Breast epithelium (tissue), 4 donors: ENCODE data around the gene OMA1. TPM values are rescaled to one million over a fixed set of nuclear protein-coding genes. Genes with fewer than 3 reads are reported as not detected.

Source experiments
- DNase-seq, 2 donors: peaks; one replicate each; pipeline ENCODE4 v3.0.0-alpha.2; 2019; ENCODE audit warnings: low spot score in 2 of 2
- H3K27ac ChIP-seq, 2 donors: fragments of 200-600 bp; sonication (generic) in 1 of 2; one replicate each; pipeline ENCODE4 v1.5.1; 2016 to 2019; ENCODE audit warnings: mild to moderate bottlenecking in 1 of 2
- H3K27me3 ChIP-seq, 2 donors: fragments of 200-600 bp; sonication (generic) in 1 of 2; one replicate each; pipeline versions ENCODE4 v1.5.1 to v1.6.0; 2017 to 2019; ENCODE audit warnings: control low read depth in 1 of 2, mild to moderate bottlenecking in 1 of 2
- H3K36me3 ChIP-seq: fragments of 200-600 bp; one replicate; pipeline ENCODE4 v1.5.1; 2019
- H3K4me1 ChIP-seq, 2 donors: fragments of 200-600 bp; sonication (generic); one replicate each; pipeline ENCODE4 v1.5.1; 2016 to 2019; ENCODE audit warnings: control low read depth in 1 of 2
- H3K4me3 ChIP-seq, 3 donors: fragments of 200-600 bp; sonication (generic); 1 replicate in 2 of 3; 2 replicates in 1 of 3; pipeline ENCODE4 v1.5.1; 2016 to 2019; ENCODE audit warnings: mild to moderate bottlenecking in 3 of 3, moderate library complexity in 2 of 3
- H3K9me3 ChIP-seq, 2 donors: fragments of 200-600 bp; sonication (generic) in 1 of 2; one replicate each; pipeline ENCODE4 v1.5.1; 2016 to 2019; ENCODE audit warnings: control low read depth in 1 of 2
- CTCF ChIP-seq, 3 donors: fragments of 450-650 bp; IDR thresholded peaks; one replicate each; pipeline ENCODE4 v1.5.1; 2016 to 2017; ENCODE audit warnings: antibody characterized with exemption in 3 of 3, mild to moderate bottlenecking in 3 of 3, moderate library complexity in 3 of 3
- POLR2A ChIP-seq: fragments of 450-650 bp; IDR thresholded peaks from one replicate; pipeline ENCODE4 v1.6.1; 2016; ENCODE audit warnings: antibody characterized with exemption, mild to moderate bottlenecking, moderate library complexity
- POLR2AphosphoS5 ChIP-seq, 3 donors: sonication (generic); formaldehyde crosslinking; IDR thresholded peaks; one replicate each; pipeline ENCODE4 v1.6.1; 2017; ENCODE audit warnings: antibody characterized with exemption in 3 of 3
- intact Hi-C: fragments of 100-400 bp; cut with DNase I; formaldehyde crosslinking; loops from one replicate; pipeline ENCODE4 v1.15.1; 2023; ENCODE audit warnings: low total_unique reads
- total RNA-seq, 3 donors: library from RNA; depleted of rRNA; stranded (reverse); fragments of >200 nt; gene quantifications; one replicate each; pipeline ENCODE4 v1.1.0, GENCODE V29; 2016

Gene OMA1
- total RNA-seq, 3 donors from 2014 or later: 26.4 to 79.8 (median 48.2) TPM

GRCh38 chr1:58574816-58575215, 28.3 kb upstream of the OMA1 start:
- H3K27me3 ChIP-seq: peaks cover 0 to 3% of the 10 kb centered on the region in 2 donors
- H3K27ac ChIP-seq: peak overlapping the region; percentile 86 to 98
- no peak for TF ChIP-seq POLR2AphosphoS5 (IDR thresholded peaks at IDR 0.05)
- TF ChIP-seq POLR2A: no peak
- TF ChIP-seq CTCF (IDR thresholded peaks at IDR 0.05): no peak
- H3K4me1 ChIP-seq: no peaks in the 10 kb centered on the region
- no peaks in the 10 kb centered on the region for H3K9me3 ChIP-seq
- no peak for DNase-seq
- no peaks in the 10 kb centered on the region for H3K36me3 ChIP-seq
- intact Hi-C loops: no loop called here
- peak overlapping the region in 2 of 3 donors; percentile 68 to 74 for H3K4me3 ChIP-seq

- intact Hi-C loops: no loop called here
- no peak for DNase-seq
- Histone ChIP-seq H3K9me3 (no peaks in the 10 kb centered on the region), H3K27me3 (peaks cover 0 to 3% of the 10 kb centered on the region in 2 donors), H3K4me1 (no peaks in the 10 kb centered on the region), H3K36me3 (no peaks in the 10 kb centered on the region), H3K27ac (peak overlapping the region; percentile 86 to 98), H3K4me3 (peak overlapping the region in 2 of 3 donors; percentile 68 to 74)
- TF ChIP-seq CTCF (IDR thresholded peaks at IDR 0.05): no peak
- TF ChIP-seq POLR2A: no peak
- TF ChIP-seq POLR2AphosphoS5 (IDR thresholded peaks at IDR 0.05): no peak
These were observed 27.4 kb upstream of the OMA1 start for GRCh38 chr1:58573705-58574591.

GRCh38 chr1:58573138-58573537, 26.6 kb upstream of the OMA1 start:
- no peak for TF ChIP-seq POLR2A
- no peak for TF ChIP-seq POLR2AphosphoS5 (IDR thresholded peaks at IDR 0.05)
- no peak for TF ChIP-seq CTCF (IDR thresholded peaks at IDR 0.05)
- Histone ChIP-seq H3K4me1 (no peaks in the 10 kb centered on the region), H3K9me3 (no peaks in the 10 kb centered on the region), H3K27ac (peak overlapping the region; percentile 86 to 98), H3K4me3 (peak overlapping the region in 2 of 3 donors; percentile 68 to 74), H3K36me3 (no peaks in the 10 kb centered on the region), H3K27me3 (peaks cover 0 to 3% of the 10 kb centered on the region in 2 donors)
- no peak for DNase-seq
- intact Hi-C loops: no loop called here

- Histone ChIP-seq H3K36me3 (no peaks in the 10 kb centered on the region), H3K27ac (peak overlapping the region; percentile 86 to 98), H3K27me3 (peaks cover 0 to 3% of the 10 kb centered on the region in 2 donors), H3K4me1 (no peaks in the 10 kb centered on the region), H3K4me3 (peak overlapping the region in 2 of 3 donors; percentile 68 to 74), H3K9me3 (no peaks in the 10 kb centered on the region)
- DNase-seq: peak in 1 of 2 donors; percentile 79
- intact Hi-C loops: no loop called here
- TF ChIP-seq CTCF (IDR thresholded peaks at IDR 0.05) (no peak), POLR2AphosphoS5 (IDR thresholded peaks at IDR 0.05) (no peak), POLR2A (no peak)
These were observed 26.2 kb upstream of the OMA1 start for GRCh38 chr1:58572690-58573089.

GRCh38 chr1:58571616-58572015, 25.1 kb upstream of the OMA1 start:
- H3K27me3 ChIP-seq: peaks cover 0 to 3% of the 10 kb centered on the region in 2 donors
- no peak for DNase-seq

More at GRCh38 chr1:58571616-58572015, 25.1 kb upstream of the OMA1 start:
- Histone ChIP-seq H3K4me3 (no peak overlapping the region), H3K36me3 (no peaks in the 10 kb centered on the region), H3K27ac (peak overlapping the region; percentile 86 to 98), H3K4me1 (no peaks in the 10 kb centered on the region), H3K9me3 (no peaks in the 10 kb centered on the region)
- intact Hi-C loops: no loop called here
- TF ChIP-seq POLR2A (no peak), CTCF (IDR thresholded peaks at IDR 0.05) (no peak), POLR2AphosphoS5 (IDR thresholded peaks at IDR 0.05) (no peak)
